GM19468 (cell line): Measurements from ENCODE around the gene IRX5.

Experiments used
- ATAC-seq: cut with Tn5 transposase; IDR thresholded peaks from one replicate; pipeline ENCODE4 v1.9.1; 2021; ENCODE audit warnings: mild to moderate bottlenecking, moderate library complexity, moderate number of reproducible peaks; ENCODE audit not compliant: unreplicated experiment; ENCODE audit errors: extremely low read depth

IRX5 gene

GRCh38 chr16:54944002-54944401 lies 13.3 kb downstream of the IRX5 start:
- no peak for ATAC-seq

- no peak for ATAC-seq
Measured at GRCh38 chr16:54945063-54945462, 14.4 kb downstream of the IRX5 start.

DNA sequence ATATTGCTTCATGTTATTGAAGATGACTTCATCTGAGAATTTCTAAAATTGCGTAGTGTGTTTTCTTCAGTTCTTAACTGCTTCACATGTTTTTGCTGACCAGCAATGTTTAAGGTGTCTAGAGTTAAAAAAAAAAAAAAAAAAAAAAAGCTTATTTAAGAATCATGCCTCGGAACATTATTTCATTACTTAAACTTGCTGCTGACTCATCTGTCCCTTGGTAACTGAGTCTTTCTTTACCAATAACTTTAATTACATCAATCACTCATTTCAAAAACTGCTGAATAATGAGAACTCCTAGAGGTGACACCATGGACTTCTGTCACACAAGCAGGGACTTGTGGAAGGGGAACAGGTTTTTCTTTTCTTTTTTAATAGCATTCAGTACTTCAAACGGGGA lies 16.2 kb downstream of the IRX5 start:
- ATAC-seq, result no peak

- ATAC-seq, result no peak
Measured at GRCh38 chr16:54947616-54948015, 17.0 kb downstream of the IRX5 start.

- ATAC-seq, result no peak
Measured at GRCh38 chr16:54952195-54952594, 21.5 kb downstream of the IRX5 start.

DNA sequence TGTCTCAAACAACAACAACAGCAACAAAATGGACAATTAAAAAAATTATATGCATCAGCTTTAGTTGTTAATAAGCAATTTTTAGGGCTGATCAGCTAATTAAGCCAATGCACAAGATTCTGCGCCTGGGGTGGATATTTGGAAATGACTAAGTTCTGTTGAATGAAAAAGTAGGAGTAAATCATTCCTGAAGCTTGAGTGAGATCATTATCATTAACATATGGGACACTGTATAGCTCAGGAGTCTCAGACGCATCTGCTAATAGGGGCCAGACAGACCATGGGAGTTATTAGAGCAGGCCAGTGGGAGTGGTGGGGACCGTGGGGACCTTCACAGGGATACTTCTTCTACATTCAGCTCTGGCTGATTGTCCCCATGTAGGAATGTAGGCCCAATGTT lies 22.8 kb downstream of the IRX5 start:
- no peak for ATAC-seq

- no peak for ATAC-seq
Measured at GRCh38 chr16:54954220-54954619, 23.6 kb downstream of the IRX5 start.

- ATAC-seq, result no peak
Measured at GRCh38 chr16:54955757-54956156, 25.1 kb downstream of the IRX5 start.

GRCh38 chr16:54957403-54958166 lies 26.9 kb downstream of the IRX5 start:
- ATAC-seq, result no peak

GRCh38 chr16:54962045-54962444 lies 31.4 kb downstream of the IRX5 start:
- no peak for ATAC-seq

DNA sequence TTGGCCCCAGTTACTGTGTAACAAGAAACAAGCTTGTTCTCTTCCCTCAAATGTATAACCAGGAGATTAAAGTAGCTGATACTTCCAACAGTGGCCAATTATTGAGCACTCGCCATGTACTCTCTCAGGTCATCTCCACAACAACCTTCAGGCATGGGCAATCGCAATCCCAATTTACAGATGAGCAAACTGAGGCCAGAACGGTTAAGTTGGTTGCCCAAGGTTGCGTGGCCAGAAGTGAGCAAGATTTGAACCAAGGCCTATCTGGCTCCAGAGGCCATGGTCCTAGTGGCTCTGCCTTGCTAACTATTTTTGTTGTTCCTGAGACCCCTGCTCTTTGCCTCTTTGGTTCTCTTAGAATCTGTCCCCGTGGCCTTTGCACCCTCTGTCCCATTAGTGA lies 33.6 kb downstream of the IRX5 start:
- no peak for ATAC-seq

DNA sequence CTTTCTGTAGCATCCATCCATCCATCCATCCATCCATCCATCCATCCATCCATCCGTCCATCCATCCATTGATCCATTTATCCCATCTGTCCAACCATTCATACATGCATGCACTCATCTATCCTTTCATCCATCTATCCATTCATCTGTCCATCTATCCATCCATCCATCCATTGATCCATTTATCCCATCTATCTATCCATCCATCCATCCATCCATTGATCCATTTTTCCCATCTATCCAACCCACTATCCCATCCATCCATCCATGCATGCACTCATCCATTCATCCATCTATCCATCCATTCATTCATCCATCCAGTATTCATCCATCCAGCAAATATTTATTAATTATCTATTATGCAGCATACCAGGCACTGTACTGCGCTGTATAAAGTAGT lies 34.8 kb downstream of the IRX5 start:
- no peak for ATAC-seq

DNA sequence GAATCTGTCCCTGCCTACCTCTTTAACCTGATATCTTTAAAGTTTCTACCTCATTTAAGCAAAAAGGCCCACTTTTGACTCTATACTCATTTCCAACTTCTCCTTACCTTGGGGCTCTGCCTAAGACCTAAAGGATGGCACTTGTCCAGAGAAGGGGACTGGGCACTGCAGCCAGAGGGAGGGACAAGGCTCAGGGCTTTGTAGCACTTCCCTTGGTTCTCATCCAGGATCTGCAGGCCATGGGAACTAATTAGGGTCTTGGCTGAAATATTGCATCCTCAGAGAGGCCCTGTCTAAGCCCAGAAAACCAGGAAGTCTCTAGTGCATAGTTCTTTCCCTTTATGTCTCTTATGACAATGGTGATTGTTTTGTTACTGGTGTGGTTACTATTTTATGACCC lies 37.3 kb downstream of the IRX5 start:
- no peak for ATAC-seq

DNA sequence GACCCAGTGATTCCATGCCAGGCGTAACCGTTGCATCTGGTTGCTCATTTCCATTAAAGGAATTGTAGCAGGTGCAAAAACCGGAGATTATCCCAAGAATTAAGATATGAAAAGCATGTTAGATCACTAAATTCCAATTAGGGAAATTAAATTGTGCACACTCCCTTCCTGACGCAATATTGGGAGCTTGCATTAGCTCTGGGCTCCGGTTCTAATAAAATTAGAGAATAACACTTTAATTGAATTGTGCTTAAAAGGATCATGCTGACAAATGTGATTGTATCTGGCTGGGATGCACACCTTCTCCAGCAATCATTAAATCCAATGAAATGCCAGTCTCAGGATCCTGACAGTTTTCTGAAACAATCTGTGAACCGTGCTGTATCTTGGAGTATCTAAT lies 38.1 kb downstream of the IRX5 start:
- ATAC-seq, result no peak

- ATAC-seq, result no peak
Measured at GRCh38 chr16:54970016-54970415, 39.4 kb downstream of the IRX5 start.

DNA sequence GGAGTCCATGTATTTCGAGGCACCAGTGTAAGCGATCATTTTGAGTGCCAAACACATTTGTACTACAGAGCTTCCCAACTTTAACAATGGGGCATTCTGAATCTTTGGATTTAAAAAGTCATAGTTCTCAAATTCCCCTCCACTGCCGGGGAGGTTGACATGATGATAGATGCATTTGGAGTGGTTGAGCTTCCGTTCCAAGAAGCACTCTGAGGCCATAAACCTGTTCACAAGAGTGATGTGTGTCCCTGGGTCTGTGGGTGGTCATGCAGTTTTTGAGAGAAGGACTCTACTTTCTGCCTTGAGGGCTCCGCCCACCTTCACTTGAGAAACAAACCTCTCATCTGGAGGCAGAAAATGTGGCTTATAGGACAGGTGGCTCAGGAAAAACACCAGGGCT lies 43.7 kb downstream of the IRX5 start:
- no peak for ATAC-seq

DNA sequence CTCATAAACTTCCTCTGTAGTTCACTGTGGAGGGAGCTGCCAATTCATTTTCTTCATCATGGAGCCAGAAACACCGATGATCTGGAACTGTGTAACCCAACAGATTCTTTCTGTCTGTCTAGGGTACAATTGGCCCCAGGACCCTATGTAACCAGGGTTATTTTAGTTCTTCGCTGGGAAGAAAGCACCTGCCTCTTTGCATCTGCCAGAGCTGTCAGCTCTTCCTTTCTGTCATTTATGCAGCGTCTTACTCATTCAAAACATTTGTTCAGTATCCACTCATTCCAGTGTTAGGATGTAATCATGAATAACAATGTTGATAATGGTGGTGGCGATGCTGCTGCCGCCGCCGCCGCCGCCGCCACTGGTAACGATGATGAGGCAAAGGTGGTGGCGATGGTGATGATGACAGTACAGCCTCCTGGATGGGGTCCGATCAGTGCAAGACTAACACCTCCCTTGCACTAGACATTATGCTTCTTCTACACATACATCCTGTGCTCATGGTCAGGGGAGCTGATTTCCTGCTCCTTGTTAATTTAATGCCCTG lies 46.1 kb downstream of the IRX5 start:
- no peak for ATAC-seq

DNA sequence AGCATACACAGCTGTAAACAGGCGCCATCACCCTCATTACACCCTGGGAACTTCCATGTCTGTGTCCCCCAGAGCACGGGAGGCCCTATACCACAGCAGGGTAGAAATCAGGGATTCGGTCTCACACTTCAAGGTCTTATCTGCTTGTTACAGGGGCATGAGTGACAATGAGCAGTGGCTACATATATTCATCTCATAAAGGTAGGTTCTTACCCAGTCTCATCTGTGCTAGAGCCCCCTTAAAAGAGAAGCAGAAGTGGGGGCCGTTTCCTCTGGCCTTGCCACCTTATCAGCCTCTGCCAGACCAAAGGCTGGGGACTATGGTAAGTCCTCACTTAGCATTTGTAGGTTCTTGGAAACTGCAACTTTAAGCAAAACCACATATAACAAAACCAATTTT lies 46.5 kb downstream of the IRX5 start:
- no peak for ATAC-seq

DNA sequence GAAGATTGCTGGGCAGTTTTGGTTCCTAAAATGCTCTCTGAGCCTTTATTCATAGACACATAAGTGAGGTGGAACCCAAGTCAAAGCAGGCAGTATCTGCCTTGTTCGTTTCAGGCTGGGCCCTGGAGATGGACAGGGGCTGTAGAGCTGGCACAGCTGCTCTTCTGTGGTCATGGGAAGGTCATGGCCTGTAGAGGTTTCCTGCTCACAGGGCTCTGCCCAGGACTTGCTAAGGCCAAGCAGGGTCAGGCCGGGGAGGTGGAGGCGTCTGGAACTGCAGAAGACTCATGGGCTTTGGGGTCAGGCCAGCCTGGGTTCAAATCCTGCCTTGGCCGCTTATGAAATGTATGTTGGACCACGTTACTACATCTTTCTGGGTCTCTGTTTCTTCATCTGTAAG lies 50.2 kb downstream of the IRX5 start:
- ATAC-seq, result no peak
